Fibroblast of the conjunctiva (primary cell): ENCODE measurements around the gene OBSCN.

Experiments used
- DNase-seq: peaks from one replicate; pipeline ENCODE4 v3.0.0-alpha.2; 2010; ENCODE audit warnings: low read depth

The OBSCN gene

GRCh38 chr1:228358039-228358763 lies 150.4 kb downstream of the OBSCN start:
- DNase-seq = no peak

DNA sequence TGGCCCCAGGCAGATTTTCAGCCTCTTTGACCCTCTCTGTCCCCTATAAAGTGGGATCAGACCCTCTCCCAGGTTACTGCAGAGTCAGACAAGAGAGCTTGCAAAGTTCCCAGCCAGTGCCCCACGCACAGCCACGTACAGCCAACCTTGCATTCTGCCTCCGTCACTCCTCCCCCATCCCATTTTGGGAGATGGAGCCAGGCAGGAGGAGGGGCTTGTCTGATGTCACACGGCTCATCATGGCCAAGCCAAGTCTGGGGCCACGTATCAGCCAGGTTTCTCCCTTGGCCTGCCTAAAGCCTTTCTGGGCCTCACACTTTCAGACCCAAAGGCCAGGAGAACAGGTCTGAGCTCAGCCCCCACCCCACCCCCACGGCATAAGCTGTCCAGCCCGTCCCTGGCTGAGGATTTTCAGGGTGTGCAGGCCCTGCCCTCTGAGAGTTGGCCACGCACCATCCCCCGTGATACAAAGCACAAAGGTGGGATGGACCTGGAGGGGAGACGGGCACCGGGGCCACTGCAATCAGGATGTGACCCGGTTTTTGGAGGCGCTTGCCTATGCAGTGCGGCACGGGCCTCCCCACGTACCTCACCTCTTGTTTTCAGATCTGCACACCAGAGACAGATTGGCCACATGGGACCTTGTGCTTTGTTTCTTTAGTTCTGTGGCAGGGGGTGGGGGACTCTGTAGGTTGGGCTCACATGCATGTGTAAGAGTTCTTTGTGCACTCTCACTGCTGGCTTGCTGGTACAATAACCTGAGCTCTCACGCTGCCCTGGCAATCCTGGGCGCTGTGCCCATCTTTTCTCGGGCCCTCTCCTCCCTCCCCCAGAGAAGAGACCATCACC lies 151.1 kb downstream of the OBSCN start:
- DNase-seq = no peak

DNA sequence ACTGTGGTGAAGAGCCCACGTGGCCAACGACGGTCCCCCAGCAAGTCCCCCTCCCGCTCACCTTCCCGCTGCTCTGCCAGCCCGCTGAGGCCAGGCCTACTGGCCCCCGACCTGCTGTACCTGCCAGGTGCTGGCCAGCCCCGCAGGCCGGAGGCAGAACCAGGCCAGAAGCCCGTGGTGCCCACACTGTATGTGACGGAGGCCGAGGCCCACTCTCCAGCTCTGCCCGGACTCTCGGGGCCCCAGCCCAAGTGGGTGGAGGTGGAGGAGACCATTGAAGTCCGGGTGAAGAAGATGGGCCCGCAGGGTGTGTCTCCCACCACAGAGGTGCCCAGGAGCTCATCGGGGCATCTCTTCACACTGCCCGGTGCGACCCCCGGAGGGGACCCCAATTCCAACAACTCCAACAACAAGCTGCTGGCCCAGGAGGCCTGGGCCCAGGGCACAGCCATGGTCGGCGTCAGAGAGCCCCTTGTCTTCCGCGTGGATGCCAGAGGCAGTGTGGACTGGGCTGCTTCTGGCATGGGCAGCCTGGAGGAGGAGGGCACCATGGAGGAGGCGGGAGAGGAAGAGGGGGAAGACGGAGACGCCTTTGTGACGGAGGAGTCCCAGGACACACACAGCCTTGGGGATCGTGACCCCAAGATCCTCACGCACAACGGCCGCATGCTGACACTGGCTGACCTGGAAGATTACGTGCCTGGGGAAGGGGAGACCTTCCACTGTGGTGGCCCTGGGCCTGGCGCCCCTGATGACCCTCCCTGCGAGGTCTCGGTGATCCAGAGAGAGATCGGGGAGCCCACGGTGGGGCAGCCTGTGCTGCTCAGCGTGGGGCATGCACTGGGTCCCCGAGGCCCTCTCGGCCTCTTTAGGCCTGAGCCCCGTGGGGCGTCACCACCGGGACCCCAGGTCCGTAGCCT lies 152.0 kb downstream of the OBSCN start:
- no peak for DNase-seq

- DNase-seq = no peak
These were observed 152.9 kb downstream of the OBSCN start for GRCh38 chr1:228360533-228361313.

- no peak for DNase-seq
These were observed 153.7 kb downstream of the OBSCN start for GRCh38 chr1:228361314-228362140.

DNA sequence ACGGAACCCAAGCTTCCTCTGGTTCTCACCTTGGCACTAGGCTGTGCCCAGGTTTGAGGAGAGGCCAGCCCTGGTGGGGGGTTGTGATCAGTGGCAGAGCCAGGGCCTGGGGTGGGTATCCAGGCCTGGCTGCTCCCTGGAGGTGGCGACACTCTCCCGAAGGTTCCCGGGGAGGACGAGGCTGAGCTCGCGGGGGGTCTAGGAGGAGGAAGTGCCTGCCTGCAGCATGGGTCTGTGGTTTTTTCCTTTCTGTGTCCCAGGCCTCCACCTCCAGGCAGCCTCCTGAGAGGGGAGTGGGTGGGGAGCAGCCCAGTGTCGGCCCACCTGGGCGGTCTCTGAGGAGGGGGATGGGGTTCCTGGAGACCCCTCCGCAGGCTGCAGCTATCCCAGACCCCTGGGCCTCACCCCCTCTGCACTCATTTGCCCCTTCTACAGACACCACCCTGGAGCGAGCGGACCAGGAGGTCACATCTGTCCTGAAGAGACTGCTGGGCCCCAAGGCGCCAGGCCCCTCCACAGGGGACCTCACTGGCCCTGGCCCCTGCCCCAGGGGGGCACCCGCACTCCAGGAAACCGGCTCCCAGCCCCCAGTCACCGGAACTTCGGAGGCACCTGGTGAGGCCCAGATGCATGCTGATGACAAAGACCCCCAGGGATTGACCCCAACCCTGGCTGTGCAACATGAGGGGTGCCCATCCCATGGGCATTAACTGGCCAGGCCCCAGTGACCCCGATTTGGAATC lies 154.5 kb downstream of the OBSCN start:
- no peak for DNase-seq

DNA sequence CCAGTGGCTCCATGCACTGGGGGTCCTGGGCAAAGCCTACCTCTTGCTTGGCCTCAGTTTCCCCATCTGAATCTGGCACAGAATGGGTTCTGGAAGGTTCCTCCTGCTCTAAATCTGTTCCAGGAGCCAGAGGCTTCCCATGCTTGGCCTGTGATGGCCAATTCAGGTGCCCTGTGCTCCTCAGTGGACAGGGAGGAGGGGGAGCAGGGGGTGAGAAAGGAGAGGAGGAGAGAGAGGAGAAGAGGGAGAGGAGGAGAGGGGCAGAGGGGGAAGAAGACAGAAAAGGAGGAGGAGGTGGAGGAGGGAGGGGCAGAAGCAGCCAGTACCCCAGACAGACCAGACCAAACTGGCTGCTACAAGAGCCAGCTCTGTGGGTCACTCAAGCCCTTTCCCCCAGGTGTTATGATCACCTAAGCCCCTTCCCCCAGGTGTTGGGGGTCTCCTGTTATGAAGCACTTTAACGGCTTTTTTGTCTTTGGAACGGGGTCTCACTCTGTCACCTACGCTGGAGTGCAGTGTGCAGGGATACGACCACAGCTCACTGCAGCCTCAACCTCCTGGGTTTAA lies 155.1 kb downstream of the OBSCN start:
- no peak for DNase-seq

DNA sequence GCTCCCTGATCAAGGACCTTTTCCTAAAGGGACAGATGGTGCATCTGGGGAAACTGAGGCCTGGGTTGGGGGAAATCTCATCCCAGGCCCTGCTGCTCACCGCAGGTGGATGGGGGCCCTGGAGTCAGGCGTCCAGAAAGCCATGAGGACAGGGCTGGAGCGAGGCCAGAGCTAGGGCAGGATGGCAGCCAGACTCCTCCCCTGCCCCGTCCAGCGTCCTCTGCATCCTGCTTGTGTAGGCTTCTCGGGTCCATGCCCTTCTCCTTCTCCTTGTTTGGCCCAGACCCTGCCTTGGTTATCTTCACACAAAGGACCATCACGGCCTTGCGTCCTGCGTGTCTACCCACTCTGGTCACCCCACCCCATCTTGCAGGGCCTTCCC lies 155.8 kb downstream of the OBSCN start:
- DNase-seq = no peak

GRCh38 chr1:228364068-228364705 lies 156.3 kb downstream of the OBSCN start:
- DNase-seq = no peak

DNA sequence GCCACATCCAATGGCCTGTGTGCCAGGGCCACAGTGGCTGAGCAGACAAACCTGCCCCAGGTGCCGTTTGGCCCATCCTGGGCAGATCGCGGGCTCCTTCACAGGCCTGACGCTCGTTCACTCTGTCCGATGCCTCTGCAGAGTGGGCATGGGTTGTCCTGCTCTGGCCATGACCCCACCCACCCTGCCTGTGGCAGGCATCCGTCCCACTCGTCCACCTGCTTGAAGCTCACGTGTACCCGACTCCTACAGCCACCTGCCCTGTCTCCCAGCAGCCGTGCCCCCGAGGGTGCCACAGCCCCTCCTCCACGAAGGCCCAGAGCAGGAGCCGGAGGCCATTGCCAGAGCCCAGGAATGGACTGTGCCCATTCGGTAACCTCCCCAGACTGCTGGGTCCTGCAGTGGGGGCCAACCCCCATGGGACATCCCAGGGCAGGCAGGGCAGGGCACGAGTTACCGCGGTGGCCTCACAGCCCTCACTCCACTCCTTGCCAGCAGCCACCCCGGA lies 156.9 kb downstream of the OBSCN start:
- DNase-seq = no peak

DNA sequence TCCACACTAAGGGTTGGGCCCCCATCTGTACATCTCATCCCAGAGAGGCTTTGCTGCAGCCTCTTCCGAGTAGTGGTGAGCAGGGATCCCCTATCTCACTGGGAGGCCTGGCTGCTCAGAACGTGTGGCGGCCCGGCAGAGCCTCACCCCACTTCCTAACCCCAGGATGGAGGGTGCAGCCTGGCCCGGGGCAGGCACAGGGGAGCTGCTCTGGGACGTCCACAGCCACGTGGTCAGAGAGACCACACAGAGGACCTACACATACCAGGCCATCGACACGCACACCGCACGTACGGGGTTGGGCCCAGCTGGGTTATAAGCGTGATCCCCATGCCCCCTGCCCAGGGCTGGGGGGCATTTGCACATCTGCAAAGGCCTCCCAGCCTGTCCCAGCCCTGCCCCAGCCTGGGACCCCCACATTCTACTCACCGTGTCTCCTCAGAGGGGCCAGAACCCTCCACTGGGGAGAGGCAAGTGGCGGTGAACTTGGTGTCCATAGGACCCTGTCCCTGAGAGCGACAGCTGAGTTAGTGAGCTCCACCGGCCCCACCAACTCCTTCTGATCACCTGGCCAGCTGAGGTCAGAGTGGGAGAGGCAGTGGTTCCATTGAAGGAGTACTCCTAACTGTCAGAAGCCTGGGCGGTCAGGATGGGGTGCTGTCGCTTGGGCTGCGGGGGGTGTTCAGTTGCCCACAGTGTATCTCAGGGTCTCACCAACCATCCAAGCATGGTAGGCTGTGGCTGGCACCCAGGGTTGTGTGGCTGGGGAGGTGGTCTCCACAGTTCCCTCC lies 157.6 kb downstream of the OBSCN start:
- no peak for DNase-seq

DNA sequence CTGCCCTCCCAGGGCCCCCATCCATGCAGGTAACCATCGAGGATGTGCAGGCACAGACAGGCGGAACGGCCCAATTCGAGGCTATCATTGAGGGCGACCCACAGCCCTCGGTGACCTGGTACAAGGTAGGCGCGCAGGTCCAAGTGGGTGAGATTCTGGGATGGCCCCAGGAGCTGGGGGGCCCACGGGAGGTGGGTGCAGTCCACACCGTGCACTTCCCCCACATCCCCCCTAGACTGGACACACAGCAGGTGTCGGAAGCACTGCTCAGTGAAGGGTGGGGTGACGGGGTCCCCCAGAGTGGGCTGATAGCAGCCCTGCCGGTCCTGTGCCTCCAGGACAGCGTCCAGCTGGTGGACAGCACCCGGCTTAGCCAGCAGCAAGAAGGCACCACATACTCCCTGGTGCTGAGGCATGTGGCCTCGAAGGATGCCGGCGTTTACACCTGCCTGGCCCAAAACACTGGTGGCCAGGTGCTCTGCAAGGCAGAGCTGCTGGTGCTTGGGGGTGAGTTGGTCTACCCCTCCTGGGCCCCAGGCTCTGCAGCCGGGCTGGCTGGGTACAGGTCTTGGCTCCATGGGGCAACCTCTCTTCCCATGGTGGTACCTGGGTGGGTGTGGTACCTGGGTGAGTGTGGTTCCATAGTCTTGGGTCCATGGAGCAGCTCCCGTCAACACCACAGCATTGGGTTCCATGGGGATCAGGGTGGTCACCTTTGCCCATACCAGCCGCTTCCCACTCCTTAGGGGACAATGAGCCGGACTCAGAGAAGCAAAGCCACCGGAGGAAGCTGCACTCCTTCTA lies 158.4 kb downstream of the OBSCN start:
- no peak for DNase-seq

DNA sequence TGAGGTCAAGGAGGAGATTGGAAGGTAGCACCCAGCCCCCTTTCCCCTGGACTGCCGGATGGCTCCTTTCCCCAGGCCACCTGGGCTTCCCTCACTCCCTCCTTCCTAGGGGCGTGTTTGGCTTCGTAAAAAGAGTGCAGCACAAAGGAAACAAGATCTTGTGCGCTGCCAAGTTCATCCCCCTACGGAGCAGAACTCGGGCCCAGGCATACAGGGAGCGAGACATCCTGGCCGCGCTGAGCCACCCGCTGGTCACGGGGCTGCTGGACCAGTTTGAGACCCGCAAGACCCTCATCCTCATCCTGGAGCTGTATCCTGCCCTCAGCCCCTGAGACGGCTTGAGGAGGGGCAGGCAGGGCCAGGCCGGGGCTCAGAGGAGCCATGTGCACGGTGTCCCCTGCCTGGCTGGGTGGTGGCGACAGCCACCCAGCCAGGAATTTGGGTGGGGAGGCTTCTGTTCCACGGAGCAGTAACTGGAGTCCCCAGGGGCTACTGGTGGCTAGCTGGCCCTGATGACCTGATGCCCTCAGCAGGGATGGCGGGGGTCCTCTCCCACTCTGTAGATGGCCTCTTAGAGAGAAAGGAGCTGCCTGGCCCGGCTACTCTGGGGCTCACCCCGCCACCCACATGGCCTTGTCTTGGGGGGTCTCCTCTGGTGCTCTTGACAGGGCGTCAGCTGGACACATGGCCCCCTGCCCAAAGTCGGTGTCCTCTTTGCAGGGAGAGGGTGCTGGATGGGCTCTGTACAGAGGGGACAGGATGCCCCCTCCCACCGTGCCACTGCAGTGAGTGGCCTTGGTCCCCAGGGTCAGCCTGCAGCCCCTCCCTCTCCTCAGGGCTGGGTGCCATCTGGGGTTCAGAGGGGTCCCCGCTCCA lies 159.3 kb downstream of the OBSCN start:
- no peak for DNase-seq

DNA sequence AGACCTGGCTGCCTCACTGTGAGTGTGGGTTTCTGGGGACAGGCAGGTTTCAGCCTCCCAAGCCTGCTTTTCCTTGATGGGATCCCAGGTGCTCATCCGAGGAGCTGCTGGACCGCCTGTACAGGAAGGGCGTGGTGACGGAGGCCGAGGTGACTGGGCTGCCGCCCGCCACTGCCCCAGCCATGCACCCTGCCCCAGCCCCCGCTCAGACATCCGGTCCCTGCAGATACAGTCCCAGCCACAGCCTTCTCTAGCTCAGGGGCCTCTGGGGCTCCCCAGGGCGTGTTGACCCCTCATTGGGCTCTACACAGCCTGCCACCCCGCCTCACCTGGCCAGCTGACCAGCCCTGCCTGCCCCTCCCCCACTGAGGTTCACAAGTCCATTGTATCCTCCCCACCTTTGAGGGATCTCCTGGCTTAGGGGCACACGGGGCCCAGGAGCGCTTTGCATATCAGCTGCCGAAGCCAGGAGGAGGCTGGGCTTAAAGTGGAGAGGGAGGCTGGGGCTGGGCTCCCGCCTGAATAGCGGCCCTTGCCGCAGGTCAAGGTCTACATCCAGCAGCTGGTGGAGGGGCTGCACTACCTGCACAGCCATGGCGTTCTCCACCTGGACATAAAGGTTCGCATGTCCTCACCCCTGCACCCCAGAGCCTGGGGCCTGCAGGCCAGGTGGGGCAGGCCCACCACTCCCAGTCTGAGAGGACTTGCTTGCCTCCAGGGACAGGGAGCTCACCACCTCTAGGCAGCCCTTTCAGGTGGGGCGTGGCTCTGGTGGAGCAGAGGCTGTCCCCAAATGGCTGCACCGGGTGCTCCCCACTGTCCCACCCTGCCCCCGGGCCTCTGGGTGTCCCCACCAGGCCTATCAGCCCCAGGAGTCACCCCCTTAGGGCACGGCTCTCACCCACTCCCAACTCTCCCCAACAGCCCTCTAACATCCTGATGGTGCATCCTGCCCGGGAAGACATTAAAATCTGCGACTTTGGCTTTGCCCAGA lies 160.3 kb downstream of the OBSCN start:
- no peak for DNase-seq
